ENCODE measurements around the gene SPEM2.
A peak's percentile ranks its signal among the peaks of the same experiment; 100 is the strongest.

- no peak for TF ChIP-seq BACH1 (IDR thresholded peaks at IDR 0.05; ENCODE audit: low read length)
- no peak for TF ChIP-seq RFX5 (IDR thresholded peaks at IDR 0.05; ENCODE audit: borderline replicate concordance, low read depth, low read length)
- peak in 1 of 2 experiments; percentile 74; a peak in 2 of 3 replicates for TF ChIP-seq POLR2A (IDR thresholded peaks at IDR 0.05; ENCODE audit: control extremely low read depth in 1 of 2, low read depth in 2 of 2, low read length in 2 of 2)
- TF ChIP-seq SP1 (IDR thresholded peaks at IDR 0.05; ENCODE audit: low read depth, low read length): peak; percentile 94
- TF ChIP-seq TAF1 (IDR thresholded peaks at IDR 0.05; ENCODE audit: low read depth, low read length): peak; percentile 92
- TF ChIP-seq CTCF (IDR thresholded peaks at IDR 0.05; ENCODE audit: control extremely low read depth in 1 of 3, insufficient read depth in 1 of 3, low read depth in 1 of 3, low read length in 3 of 3): no peak
- TF ChIP-seq CEBPB (IDR thresholded peaks at IDR 0.05; ENCODE audit: low read depth, low read length): no peak
- TF ChIP-seq EZH2 (IDR thresholded peaks at IDR 0.05; ENCODE audit: low read depth, low read length, severe bottlenecking): no peak
- TF ChIP-seq SUZ12 (IDR thresholded peaks at IDR 0.05; ENCODE audit: low read length): no peak
- TF ChIP-seq CHD2 (IDR thresholded peaks at IDR 0.05; ENCODE audit: low read length): peak; percentile 84
- TF ChIP-seq EGR1 (IDR thresholded peaks at IDR 0.05; ENCODE audit: borderline replicate concordance, low read depth, low read length): no peak
Measured at GRCh38 chr17:7403977-7404736, 21.3 kb upstream of the SPEM2 start, which contains the start of gene TMEM256.

All from H1 (cell line).